GM12878 (cell line): ENCODE measurements around the gene SELE. TPM values are rescaled to one million over a fixed set of nuclear protein-coding genes. Genes with fewer than 3 reads are reported as not detected.

ENCODE experiments used
- ATAC-seq: fragments of 200-7000 bp; cut with Tn5 transposase; 3 replicates; pipeline ENCODE4 v1.9.1; 2020; ENCODE audit warnings: mild to moderate bottlenecking, moderate library complexity
- BruUV-seq: library from RNA; stranded (reverse); fragments of 400-500 nt; replicated peaks from 2 replicates; lab custom pipeline; 2021; lab: Mats Ljungman, UMichigan
- CTCF ChIA-PET: fragments of 300-600 bp; sonication (Branson Sonifier 250); formaldehyde crosslinking; extraction: SDS; loops from one replicate; lab custom pipeline; 2021; ENCODE audit warnings: inconsistent platforms; lab: Yijun Ruan, JAX
- POLR2A ChIA-PET: fragments of 350-600 bp; formaldehyde crosslinking; extraction: SDS; loops from one replicate; lab custom pipeline; 2021; ENCODE audit warnings: inconsistent platforms; lab: Charles Lee
- RAD21 ChIA-PET: fragments of 300-600 bp; sonication (Branson Sonifier 250); formaldehyde crosslinking; loops from one replicate; lab custom pipeline; 2023; ENCODE audit warnings: antibody characterized with exemption; ENCODE audit not compliant: unreplicated experiment; lab: Charles Lee
- SMC1A ChIA-PET: fragments of 300-600 bp; sonication (Branson Sonifier 250); formaldehyde crosslinking; loops from one replicate; lab custom pipeline; 2023; ENCODE audit not compliant: unreplicated experiment, uncharacterized antibody; lab: Charles Lee
- DNase-seq: peaks from one replicate; pipeline ENCODE4 v3.0.0-alpha.2; 2011; ENCODE audit warnings: low read depth, low spot score
- FAIRE-seq: peaks from 3 replicates; lab custom pipeline; 2011; peaks lifted over from hg19 to GRCh38; lab: Jason Lieb, UNC
- H2AFZ ChIP-seq: 2 replicates; pipeline ENCODE4 v1.6.0; 2011; ENCODE audit warnings: low read depth, low read length, control low read depth; ENCODE audit not compliant: control insufficient read depth
- H3K27ac ChIP-seq: 2 replicates; pipeline ENCODE4 v1.5.1; 2011; ENCODE audit warnings: control low read depth; ENCODE audit not compliant: control insufficient read depth, insufficient read depth
- H3K27me3 ChIP-seq, 2 experiments: replicated peaks in 1 of 2; 2 replicates each; pipeline versions ENCODE4 v1.6.0 to v1.6.1; 2011; ENCODE audit warnings: low read length in 1 of 2; ENCODE audit not compliant: control insufficient read depth in 2 of 2, insufficient read depth in 2 of 2
- H3K36me3 ChIP-seq, 2 experiments: 2 replicates each; pipeline ENCODE4 v1.5.1; 2011; ENCODE audit warnings: low read length in 1 of 2; ENCODE audit not compliant: control insufficient read depth in 2 of 2, insufficient read depth in 2 of 2
- H3K4me1 ChIP-seq: 2 replicates; pipeline ENCODE4 v1.6.1; 2011; ENCODE audit warnings: mild to moderate bottlenecking, low read length, moderate library complexity, mixed read lengths; ENCODE audit not compliant: control insufficient read depth, insufficient read depth
- H3K4me2 ChIP-seq: 2 replicates; pipeline ENCODE4 v1.6.0; 2011; ENCODE audit warnings: control low read depth; ENCODE audit not compliant: control insufficient read depth, insufficient read depth
- H3K4me3 ChIP-seq: fragments of 200-600 bp; sonication (generic); 2 replicates; pipeline ENCODE4 v1.5.1; 2016
- H3K79me2 ChIP-seq: 2 replicates; pipeline ENCODE4 v1.6.0; 2011; ENCODE audit warnings: low read length; ENCODE audit not compliant: control insufficient read depth, insufficient read depth
- H3K9ac ChIP-seq: 2 replicates; pipeline ENCODE4 v1.8.0; 2011; ENCODE audit warnings: low read length, control low read depth, mixed read lengths; ENCODE audit not compliant: control insufficient read depth, insufficient read depth
- H3K9me3 ChIP-seq: replicated peaks from 3 replicates; pipeline ENCODE4 v1.5.1; 2011; ENCODE audit warnings: mild to moderate bottlenecking, low read length; ENCODE audit not compliant: control insufficient read depth, insufficient read depth
- H4K20me1 ChIP-seq: 2 replicates; pipeline ENCODE4 v1.6.0; 2011; ENCODE audit not compliant: control insufficient read depth, insufficient read depth
- GABPA ChIP-seq: IDR thresholded peaks from 2 replicates; pipeline ENCODE4 v1.6.1; 2014; ENCODE audit warnings: antibody characterized with exemption, low read depth, mild to moderate bottlenecking, inconsistent platforms
- MEF2A ChIP-seq: IDR thresholded peaks from 2 replicates; pipeline ENCODE4 v1.6.1; 2011; ENCODE audit warnings: low read depth, mild to moderate bottlenecking, low read length, moderate library complexity; ENCODE audit not compliant: insufficient read depth
- MLLT1 ChIP-seq: fragments of 450-650 bp; IDR thresholded peaks from 2 replicates; pipeline ENCODE4 v1.6.1; 2016; ENCODE audit warnings: mild to moderate bottlenecking
- MTA3 ChIP-seq: IDR thresholded peaks from 2 replicates; pipeline ENCODE4 v1.6.1; 2012; ENCODE audit warnings: low read length, inconsistent platforms, borderline replicate concordance
- NFXL1 ChIP-seq: fragments of 450-650 bp; IDR thresholded peaks from 2 replicates; pipeline ENCODE4 v1.6.1; 2017; ENCODE audit warnings: antibody characterized with exemption, mild to moderate bottlenecking, borderline replicate concordance
- TCF3 ChIP-seq: IDR thresholded peaks from 2 replicates; pipeline ENCODE4 v1.6.1; 2012; ENCODE audit warnings: low read depth, mild to moderate bottlenecking, low read length, borderline replicate concordance; ENCODE audit not compliant: insufficient read depth
- WGBS: methylation state at CpG from one replicate; pipeline ENCODE4 v1.1.6; 2016; ENCODE audit warnings: low lambda C conversion rate; ENCODE audit not compliant: insufficient replicate concordance, insufficient coverage; ENCODE audit errors: missing lambda C conversion rate; 5-methylcytosine and 5-hydroxymethylcytosine counted together
- in situ Hi-C: fragments of 300-500 bp; cut with MboI; formaldehyde crosslinking; loops from 9 replicates; pipeline ENCODE4 v1.14.3; 2018; ENCODE audit warnings: mixed read lengths
- intact Hi-C: fragments of 100-400 bp; cut with micrococcal nuclease; formaldehyde crosslinking; loops from one replicate; pipeline ENCODE4 v1.14.2; 2022; ENCODE audit not compliant: unreplicated experiment
- polyA plus RNA-seq, 11 experiments: library from polyadenylated mRNA; depleted of rRNA in 4 of 11; unstranded in 6 of 11; stranded (reverse) in 5 of 11; fragments of >200 nt; fragmentation: Nextera tagmentation in 4 of 11; fragmentation: Illumina TruSeq in 1 of 11; extraction: Ambion mirVana in 4 of 11; extraction: Trizol in 1 of 11; gene quantifications; 1 replicate in 1 of 11; 2 replicates in 10 of 11; pipeline versions ENCODE4 v1.2.1 to v1.2.3, GENCODE V29; 2011 to 2016; ENCODE audit warnings: inconsistent platforms in 2 of 11, missing spikeins in 2 of 11, low read depth in 1 of 11
- total RNA-seq, 4 experiments: library from RNA; depleted of rRNA in 3 of 4; stranded (reverse); fragments of >200 nt in 3 of 4; fragmentation: Illumina TruSeq in 1 of 4; extraction: Trizol in 1 of 4; gene quantifications; 2 replicates each; pipeline versions ENCODE4 v1.2.1 to v1.2.3, GENCODE V29; 2013 to 2021

Gene SELE
- total and polyA plus RNA-seq, 10 of the 15 experiments (the other 5 are each of a cell fraction or from before 2014, with no cell fraction given): not detected

DNA sequence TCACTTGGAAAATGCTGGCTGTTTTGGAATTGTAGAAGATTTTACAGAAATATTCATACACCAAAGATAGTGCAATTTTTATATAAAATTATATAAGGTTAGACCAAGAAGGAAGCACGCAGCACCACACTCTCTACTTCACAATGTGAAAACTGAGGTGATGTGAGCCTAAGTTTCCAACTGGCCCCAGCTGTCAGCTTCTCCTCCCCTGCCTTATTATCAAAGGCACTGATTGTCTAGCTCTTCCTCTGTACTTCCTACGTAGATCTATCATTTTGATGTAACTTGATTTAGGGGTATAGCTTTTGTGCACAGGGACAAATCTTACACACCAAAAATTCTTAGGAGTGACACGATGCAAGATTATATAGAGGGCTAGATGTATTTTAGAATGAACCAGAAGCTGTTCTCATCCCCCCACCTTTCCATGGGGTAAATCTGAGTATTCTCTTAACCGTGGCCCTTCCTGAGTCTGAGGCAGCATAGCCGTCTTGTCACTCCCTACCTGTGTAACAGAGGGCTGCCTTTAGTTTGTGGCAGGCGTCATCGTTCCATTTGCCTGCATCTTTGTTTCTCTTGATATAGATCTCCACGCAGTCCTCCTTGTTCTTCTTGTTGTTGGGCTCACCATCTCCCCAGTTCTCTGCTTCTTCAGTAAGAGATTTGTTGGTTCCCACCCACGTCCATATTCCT, 25.8 kb downstream of the SELE start (continued):
- TF ChIP-seq MEF2A (no peak), NFXL1 (no peak), MTA3 (no peak), GABPA (no peak)

- Histone ChIP-seq H3K27me3 (no peaks in the 10 kb centered on the region), H3K79me2 (peaks cover 24% of the 10 kb centered on the region), H3K9ac (no peak overlapping the region), H3K4me3 (no peak overlapping the region), H3K4me1 (peaks cover 3% of the 10 kb centered on the region; the same call in 1 of the 2 replicates), H3K4me2 (no peak overlapping the region), H3K27ac (no peak overlapping the region), H3K9me3 (no peaks in the 10 kb centered on the region), H2AFZ (no peak overlapping the region), H3K36me3 (peaks cover 0 to 2% of the 10 kb centered on the region in 2 experiments; a peak in 1 of 4 replicates), H4K20me1 (no peaks in the 10 kb centered on the region)
- in situ Hi-C loops: loop anchor here (5.0 kb wide), 1 partner anchor 102 kb away; no protein-coding TSS in a partner anchor
- CTCF ChIA-PET: interaction anchor here (0.8 to 7.1 kb wide), 4 partner anchors 11 to 118 kb away, joined by 3 to 96 read pairs (median 10); partner anchors contain the start of gene F5
- BruUV-seq: no TSS peak
- no peak for TF ChIP-seq TCF3
- TF ChIP-seq MLLT1: no peak
- ATAC-seq: no peak
- FAIRE-seq: no peak
- WGBS: 93% methylated on average over 2 of the region's 2 CpGs
- intact Hi-C loops: loop anchor here (10.0 kb wide), 1 partner anchor 830 kb away; the partner anchor contains the start of gene GORAB
- RAD21 ChIA-PET: interaction anchor here (1.7 to 6.5 kb wide), 2 partner anchors 12 to 102 kb away, joined by 5 to 63 read pairs; no protein-coding TSS in a partner anchor
- SMC1A ChIA-PET: interaction anchor here (0.7 to 6.8 kb wide), 7 partner anchors 12 to 154 kb away, joined by 3 to 114 read pairs (median 3); no protein-coding TSS in a partner anchor
- POLR2A ChIA-PET: interaction anchor here (2.8 kb wide), 1 partner anchor 11 kb away, joined by 11 read pairs; no protein-coding TSS in a partner anchor
- DNase-seq: no peak
These were observed 29.1 kb downstream of the SELE start for GRCh38 chr1:169704797-169705196.
